HEK293 (cell line): ENCODE results near the gene GARIN5A.

Experiments used
- CTCF ChIA-PET: fragments of 350-600 bp; formaldehyde crosslinking; extraction: SDS; loops from one replicate; lab custom pipeline; 2021; ENCODE audit warnings: antibody characterized with exemption; lab: Yijun Ruan, JAX
- POLR2A ChIA-PET: fragments of 300-600 bp; formaldehyde crosslinking; extraction: SDS; loops from one replicate; lab custom pipeline; 2020; ENCODE audit warnings: antibody characterized with exemption, inconsistent platforms; lab: Yijun Ruan, JAX
- H3K27ac ChIP-seq: fragments of 200-500 bp; sonication (Bioruptor generic); 2 replicates; pipeline ENCODE4 v1.5.1; 2014; ENCODE audit warnings: low read depth, low read length, control low read depth, inconsistent platforms; ENCODE audit errors: extremely low read depth
- H3K36me3 ChIP-seq, 2 experiments: fragments of 200-500 bp in 1 of 2; sonication (Bioruptor generic) in 1 of 2; 1 replicate in 1 of 2; 2 replicates in 1 of 2; pipeline ENCODE4 v1.5.1; 2014 to 2017; ENCODE audit warnings: inconsistent platforms in 2 of 2, low read length in 2 of 2; ENCODE audit not compliant: control insufficient read depth in 2 of 2, insufficient read depth in 1 of 2
- H3K4me1 ChIP-seq: fragments of 200-500 bp; sonication (Bioruptor generic); 2 replicates; pipeline ENCODE4 v1.5.1; 2014; ENCODE audit warnings: mild to moderate bottlenecking, low read length, inconsistent platforms; ENCODE audit not compliant: control insufficient read depth, insufficient read depth
- H3K4me3 ChIP-seq: 2 replicates; pipeline ENCODE4 v1.5.1; 2011; ENCODE audit warnings: low read depth, mild to moderate bottlenecking, control low read depth, low read length, moderate library complexity
- H3K9me3 ChIP-seq: fragments of 200-500 bp; sonication (Bioruptor generic); 2 replicates; pipeline ENCODE4 v1.5.1; 2014; ENCODE audit warnings: low read depth, low read length, inconsistent platforms; ENCODE audit not compliant: control insufficient read depth, insufficient read depth
- HOXD13 ChIP-seq: sonication (generic); formaldehyde crosslinking; IDR thresholded peaks from 2 replicates; pipeline ENCODE4 v1.8.0; 2022; ENCODE audit warnings: missing genetic modification reagents, borderline replicate concordance
- IKZF3 ChIP-seq: fragments of 450-650 bp; IDR thresholded peaks from 2 replicates; pipeline ENCODE4 v1.5.0; 2018; ENCODE audit warnings: missing biosample characterization, mild to moderate bottlenecking, missing genetic modification characterization, moderate library complexity
- WT1 ChIP-seq: fragments of 450-650 bp; formaldehyde crosslinking; IDR thresholded peaks from 2 replicates; pipeline ENCODE4 v1.5.1; 2016; ENCODE audit warnings: missing biosample characterization, missing genetic modification characterization
- ZNF174 ChIP-seq: fragments of 450-650 bp; formaldehyde crosslinking; IDR thresholded peaks from 2 replicates; pipeline ENCODE4 v1.5.0; 2017; ENCODE audit warnings: missing biosample characterization, mild to moderate bottlenecking, missing genetic modification characterization
- ZNF280C ChIP-seq: fragments of 450-650 bp; formaldehyde crosslinking; IDR thresholded peaks from 2 replicates; pipeline ENCODE4 v1.5.1; 2016; ENCODE audit warnings: missing biosample characterization, missing genetic modification characterization
- ZNF311 ChIP-seq: fragments of 450-650 bp; formaldehyde crosslinking; IDR thresholded peaks from 2 replicates; pipeline ENCODE4 v1.5.1; 2017; ENCODE audit warnings: missing biosample characterization, missing genetic modification characterization, borderline replicate concordance
- ZNF600 ChIP-seq: fragments of 450-650 bp; formaldehyde crosslinking; IDR thresholded peaks from 2 replicates; pipeline ENCODE4 v1.5.1; 2016; ENCODE audit warnings: missing biosample characterization, missing genetic modification characterization
- TF ChIP-seq, protein P1 (sequence below): fragments of 450-650 bp; formaldehyde crosslinking; IDR thresholded peaks from 2 replicates; pipeline ENCODE4 v1.5.1; 2017; ENCODE audit warnings: missing biosample characterization, missing genetic modification characterization
- TF ChIP-seq, protein P2 (sequence below): fragments of 450-650 bp; formaldehyde crosslinking; conservative IDR thresholded peaks from 2 replicates; pipeline ENCODE4 v1.5.1; 2016; ENCODE audit warnings: low read depth, missing biosample characterization, missing genetic modification characterization
- TF ChIP-seq, protein P3 (sequence below): IDR thresholded peaks from 2 replicates; pipeline ENCODE4 v1.6.1; 2011; ENCODE audit warnings: mild to moderate bottlenecking, low read depth, low read length, borderline replicate concordance
- TF ChIP-seq, protein P4 (sequence below): fragments of 450-650 bp; formaldehyde crosslinking; IDR thresholded peaks from 2 replicates; pipeline ENCODE4 v1.5.1; 2016; ENCODE audit warnings: missing biosample characterization, missing genetic modification characterization
- TF ChIP-seq, protein P5 (sequence below): fragments of 450-650 bp; formaldehyde crosslinking; IDR thresholded peaks from 2 replicates; pipeline ENCODE4 v1.5.1; 2016; ENCODE audit warnings: missing biosample characterization, missing genetic modification characterization, borderline replicate concordance

Gene GARIN5A

GRCh38 chr19:50519006-50519575 lies 42.4 kb upstream of the GARIN5A start (continued):
- TF ChIP-seq, protein P1, sequence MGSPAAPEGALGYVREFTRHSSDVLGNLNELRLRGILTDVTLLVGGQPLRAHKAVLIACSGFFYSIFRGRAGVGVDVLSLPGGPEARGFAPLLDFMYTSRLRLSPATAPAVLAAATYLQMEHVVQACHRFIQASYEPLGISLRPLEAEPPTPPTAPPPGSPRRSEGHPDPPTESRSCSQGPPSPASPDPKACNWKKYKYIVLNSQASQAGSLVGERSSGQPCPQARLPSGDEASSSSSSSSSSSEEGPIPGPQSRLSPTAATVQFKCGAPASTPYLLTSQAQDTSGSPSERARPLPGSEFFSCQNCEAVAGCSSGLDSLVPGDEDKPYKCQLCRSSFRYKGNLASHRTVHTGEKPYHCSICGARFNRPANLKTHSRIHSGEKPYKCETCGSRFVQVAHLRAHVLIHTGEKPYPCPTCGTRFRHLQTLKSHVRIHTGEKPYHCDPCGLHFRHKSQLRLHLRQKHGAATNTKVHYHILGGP (tag by site-specific recombination), result no peak
- TF ChIP-seq, protein P2, sequence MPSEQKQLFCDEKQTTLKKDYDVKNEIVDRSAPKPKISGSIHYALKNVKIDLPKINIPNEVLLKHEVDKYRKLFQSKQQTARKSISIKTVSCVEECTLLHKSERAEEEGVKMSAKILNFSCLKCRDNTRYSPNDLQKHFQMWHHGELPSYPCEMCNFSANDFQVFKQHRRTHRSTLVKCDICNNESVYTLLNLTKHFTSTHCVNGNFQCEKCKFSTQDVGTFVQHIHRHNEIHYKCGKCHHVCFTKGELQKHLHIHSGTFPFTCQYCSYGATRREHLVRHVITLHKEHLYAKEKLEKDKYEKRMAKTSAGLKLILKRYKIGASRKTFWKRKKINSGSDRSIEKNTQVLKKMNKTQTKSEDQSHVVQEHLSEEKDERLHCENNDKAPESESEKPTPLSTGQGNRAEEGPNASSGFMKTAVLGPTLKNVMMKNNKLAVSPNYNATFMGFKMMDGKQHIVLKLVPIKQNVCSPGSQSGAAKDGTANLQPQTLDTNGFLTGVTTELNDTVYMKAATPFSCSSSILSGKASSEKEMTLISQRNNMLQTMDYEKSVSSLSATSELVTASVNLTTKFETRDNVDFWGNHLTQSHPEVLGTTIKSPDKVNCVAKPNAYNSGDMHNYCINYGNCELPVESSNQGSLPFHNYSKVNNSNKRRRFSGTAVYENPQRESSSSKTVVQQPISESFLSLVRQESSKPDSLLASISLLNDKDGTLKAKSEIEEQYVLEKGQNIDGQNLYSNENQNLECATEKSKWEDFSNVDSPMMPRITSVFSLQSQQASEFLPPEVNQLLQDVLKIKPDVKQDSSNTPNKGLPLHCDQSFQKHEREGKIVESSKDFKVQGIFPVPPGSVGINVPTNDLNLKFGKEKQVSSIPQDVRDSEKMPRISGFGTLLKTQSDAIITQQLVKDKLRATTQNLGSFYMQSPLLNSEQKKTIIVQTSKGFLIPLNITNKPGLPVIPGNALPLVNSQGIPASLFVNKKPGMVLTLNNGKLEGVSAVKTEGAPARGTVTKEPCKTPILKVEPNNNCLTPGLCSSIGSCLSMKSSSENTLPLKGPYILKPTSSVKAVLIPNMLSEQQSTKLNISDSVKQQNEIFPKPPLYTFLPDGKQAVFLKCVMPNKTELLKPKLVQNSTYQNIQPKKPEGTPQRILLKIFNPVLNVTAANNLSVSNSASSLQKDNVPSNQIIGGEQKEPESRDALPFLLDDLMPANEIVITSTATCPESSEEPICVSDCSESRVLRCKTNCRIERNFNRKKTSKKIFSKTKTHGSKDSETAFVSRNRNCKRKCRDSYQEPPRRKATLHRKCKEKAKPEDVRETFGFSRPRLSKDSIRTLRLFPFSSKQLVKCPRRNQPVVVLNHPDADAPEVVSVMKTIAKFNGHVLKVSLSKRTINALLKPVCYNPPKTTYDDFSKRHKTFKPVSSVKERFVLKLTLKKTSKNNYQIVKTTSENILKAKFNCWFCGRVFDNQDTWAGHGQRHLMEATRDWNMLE, result no peak
- TF ChIP-seq, all 188 proteins: peak for 0

DNA sequence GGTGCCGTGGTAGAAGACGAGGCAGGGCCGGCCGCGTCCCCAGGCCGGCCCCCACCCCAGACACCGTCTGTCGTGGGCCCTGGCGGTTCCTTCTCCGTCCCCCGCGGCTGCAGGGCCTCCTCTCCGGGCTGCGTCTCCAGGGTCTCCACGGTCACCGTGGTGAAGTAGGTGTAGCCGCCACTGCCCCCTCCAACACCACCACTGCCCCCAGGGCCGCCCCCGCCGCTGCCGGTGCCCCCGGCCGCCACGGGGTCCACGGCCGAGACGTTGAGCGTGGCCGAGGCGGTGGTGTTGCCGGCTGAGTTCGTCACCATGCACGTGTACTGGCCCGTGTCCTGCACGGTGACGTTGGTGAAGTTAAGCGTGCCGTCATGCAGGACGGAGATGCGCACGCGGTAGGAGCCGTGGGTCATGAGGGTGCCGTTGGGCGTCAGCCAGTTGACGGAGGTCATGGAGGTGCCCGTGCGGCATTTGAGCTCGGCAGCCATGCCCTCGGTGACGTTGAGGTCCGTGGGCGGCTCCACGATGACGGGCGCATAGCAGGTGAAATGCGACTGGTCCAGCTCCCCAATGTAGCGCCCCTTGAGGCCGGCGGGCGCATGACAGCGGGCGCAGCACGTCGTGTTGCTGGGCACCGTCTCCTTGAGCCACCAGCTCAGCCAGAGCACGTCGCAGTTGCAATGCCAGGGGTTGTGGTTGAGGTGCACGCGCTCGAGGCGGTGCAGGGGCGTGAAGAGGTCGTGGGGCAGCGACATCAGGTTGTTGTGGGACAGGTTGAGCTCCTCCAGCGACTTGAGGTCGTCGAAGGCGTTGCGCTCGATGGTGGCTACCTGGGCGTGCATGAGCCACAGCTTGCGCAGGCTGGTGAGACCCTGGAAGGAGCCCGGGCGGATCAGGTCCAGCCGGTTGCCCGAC lies 41.7 kb upstream of the GARIN5A start:
- TF ChIP-seq, protein P3, sequence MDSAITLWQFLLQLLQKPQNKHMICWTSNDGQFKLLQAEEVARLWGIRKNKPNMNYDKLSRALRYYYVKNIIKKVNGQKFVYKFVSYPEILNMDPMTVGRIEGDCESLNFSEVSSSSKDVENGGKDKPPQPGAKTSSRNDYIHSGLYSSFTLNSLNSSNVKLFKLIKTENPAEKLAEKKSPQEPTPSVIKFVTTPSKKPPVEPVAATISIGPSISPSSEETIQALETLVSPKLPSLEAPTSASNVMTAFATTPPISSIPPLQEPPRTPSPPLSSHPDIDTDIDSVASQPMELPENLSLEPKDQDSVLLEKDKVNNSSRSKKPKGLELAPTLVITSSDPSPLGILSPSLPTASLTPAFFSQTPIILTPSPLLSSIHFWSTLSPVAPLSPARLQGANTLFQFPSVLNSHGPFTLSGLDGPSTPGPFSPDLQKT, result no peak
- TF ChIP-seq IKZF3 (tag by site-specific recombination) (no peak), WT1 (no peak), HOXD13 (CRISPR knock-in tag) (no peak), ZNF280C (tag by site-specific recombination) (no peak), ZNF600 (tag by site-specific recombination) (no peak), ZNF174 (no peak), ZNF311 (no peak)
- TF ChIP-seq, protein P4, sequence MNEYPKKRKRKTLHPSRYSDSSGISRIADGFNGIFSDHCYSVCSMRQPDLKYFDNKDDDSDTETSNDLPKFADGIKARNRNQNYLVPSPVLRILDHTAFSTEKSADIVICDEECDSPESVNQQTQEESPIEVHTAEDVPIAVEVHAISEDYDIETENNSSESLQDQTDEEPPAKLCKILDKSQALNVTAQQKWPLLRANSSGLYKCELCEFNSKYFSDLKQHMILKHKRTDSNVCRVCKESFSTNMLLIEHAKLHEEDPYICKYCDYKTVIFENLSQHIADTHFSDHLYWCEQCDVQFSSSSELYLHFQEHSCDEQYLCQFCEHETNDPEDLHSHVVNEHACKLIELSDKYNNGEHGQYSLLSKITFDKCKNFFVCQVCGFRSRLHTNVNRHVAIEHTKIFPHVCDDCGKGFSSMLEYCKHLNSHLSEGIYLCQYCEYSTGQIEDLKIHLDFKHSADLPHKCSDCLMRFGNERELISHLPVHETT (tag by site-specific recombination), result no peak
- TF ChIP-seq, protein P5, sequence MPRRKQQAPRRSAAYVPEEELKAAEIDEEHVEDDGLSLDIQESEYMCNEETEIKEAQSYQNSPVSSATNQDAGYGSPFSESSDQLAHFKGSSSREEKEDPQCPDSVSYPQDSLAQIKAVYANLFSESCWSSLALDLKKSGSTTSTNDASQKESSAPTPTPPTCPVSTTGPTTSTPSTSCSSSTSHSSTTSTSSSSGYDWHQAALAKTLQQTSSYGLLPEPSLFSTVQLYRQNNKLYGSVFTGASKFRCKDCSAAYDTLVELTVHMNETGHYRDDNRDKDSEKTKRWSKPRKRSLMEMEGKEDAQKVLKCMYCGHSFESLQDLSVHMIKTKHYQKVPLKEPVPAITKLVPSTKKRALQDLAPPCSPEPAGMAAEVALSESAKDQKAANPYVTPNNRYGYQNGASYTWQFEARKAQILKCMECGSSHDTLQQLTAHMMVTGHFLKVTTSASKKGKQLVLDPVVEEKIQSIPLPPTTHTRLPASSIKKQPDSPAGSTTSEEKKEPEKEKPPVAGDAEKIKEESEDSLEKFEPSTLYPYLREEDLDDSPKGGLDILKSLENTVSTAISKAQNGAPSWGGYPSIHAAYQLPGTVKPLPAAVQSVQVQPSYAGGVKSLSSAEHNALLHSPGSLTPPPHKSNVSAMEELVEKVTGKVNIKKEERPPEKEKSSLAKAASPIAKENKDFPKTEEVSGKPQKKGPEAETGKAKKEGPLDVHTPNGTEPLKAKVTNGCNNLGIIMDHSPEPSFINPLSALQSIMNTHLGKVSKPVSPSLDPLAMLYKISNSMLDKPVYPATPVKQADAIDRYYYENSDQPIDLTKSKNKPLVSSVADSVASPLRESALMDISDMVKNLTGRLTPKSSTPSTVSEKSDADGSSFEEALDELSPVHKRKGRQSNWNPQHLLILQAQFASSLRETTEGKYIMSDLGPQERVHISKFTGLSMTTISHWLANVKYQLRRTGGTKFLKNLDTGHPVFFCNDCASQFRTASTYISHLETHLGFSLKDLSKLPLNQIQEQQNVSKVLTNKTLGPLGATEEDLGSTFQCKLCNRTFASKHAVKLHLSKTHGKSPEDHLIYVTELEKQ (tag by site-specific recombination), result no peak
- no peaks in the 10 kb centered on the region for H3K4me1 ChIP-seq
- H3K9me3 ChIP-seq, result no peaks in the 10 kb centered on the region
- H3K4me3 ChIP-seq, result no peak overlapping the region
- H3K27ac ChIP-seq, result no peak overlapping the region
- POLR2A ChIA-PET, result no interaction called here
- H3K36me3 ChIP-seq, result peaks cover 0 to 9% of the 10 kb centered on the region in 2 experiments; a peak in 1 of 3 replicates
- CTCF ChIA-PET, result interaction anchor here (0.6 to 1.6 kb wide), 3 partner anchors 19 to 305 kb away, joined by 3 to 7 read pairs (median 3); no protein-coding TSS in a partner anchor
